HCT116 (cell line): Measurements from ENCODE around the gene FLACC1.

Experiments used
- ATF3 ChIP-seq: IDR thresholded peaks from 2 replicates; pipeline ENCODE4 v1.6.1; 2012
- CBX3 ChIP-seq: IDR thresholded peaks from 2 replicates; pipeline ENCODE4 v1.6.1; 2012; ENCODE audit warnings: low read depth
- CTCF ChIP-seq, 3 experiments: fragments of 200-600 bp in 1 of 3; sonication (generic) in 1 of 3; IDR thresholded peaks in 2 of 3; conservative IDR thresholded peaks in 1 of 3; 2 replicates each; pipeline ENCODE4 v1.5.1; 2012 to 2017; ENCODE audit warnings: low read depth in 2 of 3, low read length in 2 of 3, antibody characterized with exemption in 1 of 3, borderline replicate concordance in 1 of 3, control low read depth in 1 of 3, mild to moderate bottlenecking in 1 of 3, mixed read lengths in 1 of 3, mixed run types in 1 of 3, moderate library complexity in 1 of 3; ENCODE audit not compliant: insufficient read depth in 1 of 3
- FOSL1 ChIP-seq: IDR thresholded peaks from 2 replicates; pipeline ENCODE4 v1.6.1; 2012; ENCODE audit warnings: low read depth
- JUND ChIP-seq: IDR thresholded peaks from 2 replicates; pipeline ENCODE4 v1.6.1; 2012
- MAX ChIP-seq: IDR thresholded peaks from 2 replicates; pipeline ENCODE4 v1.6.1; 2012
- POLR2A ChIP-seq: IDR thresholded peaks from 2 replicates; pipeline ENCODE4 v1.7.0; 2011; ENCODE audit warnings: borderline replicate concordance; ENCODE audit not compliant: insufficient read depth, insufficient read length; ENCODE audit errors: extremely low read depth
- POLR2AphosphoS5 ChIP-seq: IDR thresholded peaks from 2 replicates; pipeline ENCODE4 v1.6.1; 2011; ENCODE audit warnings: mild to moderate bottlenecking, low read depth, low read length, moderate library complexity
- RAD21 ChIP-seq: IDR thresholded peaks from 2 replicates; pipeline ENCODE4 v1.6.1; 2012; ENCODE audit warnings: low read depth, mild to moderate bottlenecking
- REST ChIP-seq: IDR thresholded peaks from 2 replicates; pipeline ENCODE4 v1.6.1; 2012; ENCODE audit warnings: low read depth
- SIN3A ChIP-seq: IDR thresholded peaks from 2 replicates; pipeline ENCODE4 v1.6.1; 2012; ENCODE audit warnings: low read depth
- YY1 ChIP-seq: IDR thresholded peaks from 2 replicates; pipeline ENCODE4 v1.6.1; 2011; ENCODE audit warnings: low read length, low read depth, moderate library complexity, mild to moderate bottlenecking; ENCODE audit not compliant: insufficient replicate concordance; ENCODE audit errors: extremely low read depth
- ZNF274 ChIP-seq: fragments of 200-500 bp; sonication (Bioruptor generic); IDR thresholded peaks from 2 replicates; pipeline ENCODE4 v1.6.1; 2014; ENCODE audit warnings: mild to moderate bottlenecking, low read depth, low read length, inconsistent platforms

- TF ChIP-seq CTCF (IDR thresholded peaks at IDR 0.05 in 2 of 3, conservative IDR thresholded peaks at IDR 0.05 in 1 of 3; ENCODE audit: borderline replicate concordance in 1 of 3, insufficient read depth in 1 of 3, low read depth in 2 of 3, low read length in 2 of 3) (no peak), ATF3 (no peak), RAD21 (no peak), POLR2AphosphoS5 (no peak), FOSL1 (no peak), POLR2A (no peak), YY1 (no peak), ZNF274 (no peak), MAX (no peak), CBX3 (no peak), REST (no peak), JUND (no peak), SIN3A (no peak)
Measured at GRCh38 chr2:201361078-201361733, 4.1 kb upstream of the FLACC1 start.
